Central memory CD8-positive, alpha-beta T cell (primary cell): Measurements from ENCODE around the gene SMIM35.

Experiments used
- ATAC-seq: fragments of 150-1000 bp; cut with Tn5 transposase; replicated peaks from 2 replicates; pipeline ENCODE4 v1.10.0; 2022; ENCODE audit warnings: mild to moderate bottlenecking, moderate FRiP score, moderate number of reproducible peaks; ENCODE audit not compliant: poor library complexity, severe bottlenecking; ENCODE audit errors: extremely low read depth
- DNase-seq, 2 donors: peaks; one replicate each; pipeline ENCODE4 v3.0.0; 2021; ENCODE audit warnings: low spot score in 2 of 2
- H3K27ac Mint-ChIP-seq: one replicate; pipeline ENCODE4 v1.8.0; 2022; ENCODE audit warnings: low read depth, mild to moderate bottlenecking, moderate library complexity, mixed read lengths
- H3K27me3 Mint-ChIP-seq: one replicate; pipeline ENCODE4 v1.8.0; 2022; ENCODE audit warnings: mixed read lengths
- H3K36me3 Mint-ChIP-seq: one replicate; pipeline ENCODE4 v1.8.0; 2022; ENCODE audit warnings: mild to moderate bottlenecking, moderate library complexity, mixed read lengths; ENCODE audit not compliant: insufficient read depth
- H3K4me1 Mint-ChIP-seq: one replicate; pipeline ENCODE4 v1.8.0; 2022; ENCODE audit warnings: mixed read lengths
- H3K4me3 Mint-ChIP-seq: one replicate; pipeline ENCODE4 v1.8.0; 2022; ENCODE audit warnings: mild to moderate bottlenecking, moderate library complexity, mixed read lengths
- H3K9me3 Mint-ChIP-seq: one replicate; pipeline ENCODE4 v1.8.0; 2022; ENCODE audit warnings: mixed read lengths

Gene SMIM35

DNA sequence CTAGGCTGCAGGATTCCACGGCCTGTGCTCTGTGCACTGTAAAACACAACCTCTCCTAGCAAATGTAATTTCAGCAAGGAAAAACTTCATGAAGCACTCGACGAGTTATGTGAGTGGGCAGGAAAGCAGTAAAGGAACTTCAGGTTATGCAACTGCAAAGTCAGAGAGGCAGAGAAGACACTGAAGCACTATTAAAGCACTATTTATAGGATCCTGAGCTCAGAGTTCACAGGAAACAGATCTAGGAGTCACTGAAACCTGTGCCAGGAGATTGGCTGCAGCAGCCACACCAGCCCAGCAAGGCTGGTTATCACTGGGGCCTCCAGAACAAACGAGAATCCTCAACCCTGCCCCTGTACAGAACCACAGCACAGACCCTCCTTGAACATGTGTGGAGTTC is 2.5 kb downstream of the SMIM35 start:
- H3K27ac Mint-ChIP-seq = no peak overlapping the region
- DNase-seq (no peak), ATAC-seq (no peak)
- peaks cover 1% of the 10 kb centered on the region for H3K36me3 Mint-ChIP-seq
- peaks cover 11% of the 10 kb centered on the region for H3K4me1 Mint-ChIP-seq
- peaks cover 28% of the 10 kb centered on the region for H3K27me3 Mint-ChIP-seq
- peaks cover 6% of the 10 kb centered on the region for H3K9me3 Mint-ChIP-seq
- H3K4me3 Mint-ChIP-seq = no peak overlapping the region

DNA sequence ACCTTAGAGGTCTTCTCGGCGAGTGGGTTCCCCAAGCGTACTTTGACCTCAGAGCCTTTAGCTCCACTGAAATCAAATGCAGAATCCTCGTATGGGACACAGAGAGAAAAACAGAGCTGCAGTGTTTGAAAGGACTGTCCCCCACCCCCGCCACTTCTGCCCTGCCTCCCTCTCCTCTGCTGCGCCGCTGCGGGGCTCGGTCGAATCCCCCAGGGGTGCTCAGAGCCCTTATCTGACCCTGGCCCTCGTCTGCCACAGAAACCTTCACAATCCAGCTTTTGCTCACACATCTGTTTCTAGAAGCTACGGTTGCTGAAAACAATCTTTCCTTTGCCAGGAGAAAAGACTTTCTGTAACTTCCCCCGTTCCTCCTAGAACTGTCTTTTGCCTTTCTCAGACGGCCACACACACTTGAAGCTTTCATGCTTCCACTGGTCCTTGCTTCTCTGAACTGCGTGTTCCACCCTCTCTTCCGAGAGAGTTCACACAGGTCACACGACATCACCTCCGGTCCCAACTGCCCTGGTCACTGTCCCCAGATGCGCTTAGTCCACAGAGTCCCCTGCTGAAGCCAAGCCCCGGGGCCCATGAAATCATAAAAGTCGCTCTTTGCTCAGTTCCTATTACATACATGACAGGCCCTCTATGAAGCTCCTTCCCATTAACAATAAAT is 3.7 kb downstream of the SMIM35 start:
- peaks cover 21% of the 10 kb centered on the region for H3K27me3 Mint-ChIP-seq
- no peak for ATAC-seq

GRCh38 chr11:118081241-118081958 is 5.4 kb downstream of the SMIM35 start:
- Mint-ChIP-seq H3K36me3 (no peaks in the 10 kb centered on the region), H3K4me3 (no peak overlapping the region), H3K27ac (no peak overlapping the region), H3K4me1 (peaks cover 22% of the 10 kb centered on the region), H3K27me3 (peaks cover 12% of the 10 kb centered on the region), H3K9me3 (no peaks in the 10 kb centered on the region)
- DNase-seq (no peak), ATAC-seq (peak; percentile 38)

More for the DNA sequence above, 3.7 kb downstream of the SMIM35 start:
- peaks cover 1% of the 10 kb centered on the region for H3K36me3 Mint-ChIP-seq
- DNase-seq = no peak
- no peak overlapping the region for H3K27ac Mint-ChIP-seq
- H3K4me3 Mint-ChIP-seq = no peak overlapping the region
- no peaks in the 10 kb centered on the region for H3K9me3 Mint-ChIP-seq
- H3K4me1 Mint-ChIP-seq = peaks cover 17% of the 10 kb centered on the region

DNA sequence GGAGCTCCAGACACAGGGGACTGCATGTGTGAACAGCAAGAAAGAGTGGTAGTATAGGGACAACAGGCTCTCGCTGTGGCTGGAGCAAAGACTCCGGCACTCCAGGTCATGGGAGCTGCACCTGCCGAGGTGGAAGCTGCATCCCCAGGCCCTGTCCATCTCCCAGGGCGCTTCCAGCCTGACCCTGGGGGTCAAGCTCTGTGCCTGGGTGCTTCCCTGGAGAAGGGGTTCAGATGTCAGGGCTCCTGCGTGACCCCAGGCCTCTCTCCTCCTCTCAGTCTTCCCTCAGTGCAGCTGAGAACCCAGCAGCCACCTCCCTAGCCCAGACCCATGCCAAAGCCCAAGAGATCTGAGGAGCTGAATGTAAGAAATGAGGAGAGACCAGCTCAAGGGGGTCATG is 6.5 kb downstream of the SMIM35 start:
- Mint-ChIP-seq H3K4me3 (no peak overlapping the region), H3K9me3 (no peaks in the 10 kb centered on the region), H3K27me3 (peaks cover 10% of the 10 kb centered on the region), H3K36me3 (peaks cover 3% of the 10 kb centered on the region), H3K4me1 (peaks cover 24% of the 10 kb centered on the region), H3K27ac (no peak overlapping the region)
- DNase-seq = no peak
- no peak for ATAC-seq

GRCh38 chr11:118079491-118079890 is 7.3 kb downstream of the SMIM35 start:
- DNase-seq = peak in 1 of 2 donors; percentile 24
- Mint-ChIP-seq H3K36me3 (peaks cover 3% of the 10 kb centered on the region), H3K27me3 (peaks cover 10% of the 10 kb centered on the region), H3K4me1 (peaks cover 24% of the 10 kb centered on the region), H3K9me3 (no peaks in the 10 kb centered on the region), H3K4me3 (no peak overlapping the region), H3K27ac (no peak overlapping the region)
- peak; percentile 81 for ATAC-seq

- Mint-ChIP-seq H3K36me3 (peaks cover 3% of the 10 kb centered on the region), H3K9me3 (no peaks in the 10 kb centered on the region), H3K4me3 (no peak overlapping the region), H3K4me1 (peaks cover 24% of the 10 kb centered on the region), H3K27me3 (peaks cover 10% of the 10 kb centered on the region), H3K27ac (no peak overlapping the region)
- no peak for DNase-seq
- ATAC-seq = no peak
These were observed 7.8 kb downstream of the SMIM35 start for GRCh38 chr11:118078911-118079411.

DNA sequence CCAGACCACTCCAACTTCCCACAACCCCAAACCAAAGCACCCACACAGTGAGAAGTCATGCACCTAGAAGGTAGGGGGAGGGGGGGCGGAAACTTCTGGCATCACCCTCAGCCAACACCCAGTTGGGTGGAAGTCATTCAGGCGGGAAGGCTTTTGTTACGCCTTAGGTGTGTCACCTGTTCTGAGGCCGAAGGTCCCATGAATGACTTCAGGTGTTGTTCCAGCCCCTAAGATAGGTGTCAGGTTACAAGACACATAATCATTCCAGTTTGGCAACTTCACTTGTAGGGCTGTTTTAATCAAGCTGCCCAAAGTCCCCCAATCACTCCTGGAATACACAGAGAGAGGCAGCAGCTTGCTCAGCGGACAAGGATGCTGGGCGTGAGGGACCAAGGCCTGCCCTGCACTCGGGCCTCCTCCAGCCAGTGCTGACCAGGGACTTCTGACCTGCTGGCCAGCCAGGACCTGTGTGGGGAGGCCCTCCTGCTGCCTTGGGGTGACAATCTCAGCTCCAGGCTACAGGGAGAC is 9.9 kb downstream of the SMIM35 start, which contains the start of gene TMPRSS4:
TMPRSS4 (plus strand) TSS at position 325 of the 528 bp plus-strand sequence. CDS start 225 bp downstream, outside the sequence.
- Mint-ChIP-seq H3K4me3 (no peak within 1 kb of the TSS), H3K36me3 (peaks cover 3% of the 10 kb centered on the region)

DNA sequence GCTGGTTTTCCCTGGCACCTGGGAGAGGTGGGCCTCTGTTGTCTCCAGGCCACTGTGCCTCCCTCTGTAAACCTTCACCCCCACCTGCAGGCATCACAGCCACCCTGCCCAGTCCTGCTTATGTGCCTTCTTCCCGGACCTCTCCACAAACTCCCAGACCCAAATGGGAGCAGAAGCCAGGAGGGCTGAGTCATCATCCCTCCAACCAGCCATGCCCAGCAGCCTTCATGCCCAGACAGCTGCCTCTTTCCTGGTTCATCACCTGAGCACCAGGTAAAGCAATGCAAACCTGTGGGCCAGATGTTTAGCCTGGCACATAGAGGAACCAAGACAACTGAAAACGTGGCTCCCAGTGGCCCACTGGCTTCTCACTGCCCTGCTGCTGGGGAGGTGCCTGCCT is 12.0 kb downstream of the SMIM35 start:
- ATAC-seq = no peak
- peaks cover 3% of the 10 kb centered on the region for H3K36me3 Mint-ChIP-seq
- peaks cover 10% of the 10 kb centered on the region for H3K27me3 Mint-ChIP-seq
- DNase-seq = no peak
- no peak overlapping the region for H3K4me3 Mint-ChIP-seq
- H3K4me1 Mint-ChIP-seq = peaks cover 18% of the 10 kb centered on the region
- no peaks in the 10 kb centered on the region for H3K9me3 Mint-ChIP-seq
- H3K27ac Mint-ChIP-seq = no peak overlapping the region

More for the DNA sequence above, 9.9 kb downstream of the SMIM35 start, which contains the start of gene TMPRSS4:
- Mint-ChIP-seq H3K27ac (no peak within 1 kb of the TSS), H3K9me3 (no peaks in the 10 kb centered on the region), H3K4me1 (peaks cover 24% of the 10 kb centered on the region), H3K27me3 (peaks cover 10% of the 10 kb centered on the region)
- DNase-seq (no peak), ATAC-seq (no peak)

GRCh38 chr11:118074091-118074685 is 12.6 kb downstream of the SMIM35 start:
- Mint-ChIP-seq H3K4me1 (peaks cover 12% of the 10 kb centered on the region), H3K27ac (no peak overlapping the region), H3K27me3 (peaks cover 10% of the 10 kb centered on the region), H3K9me3 (no peaks in the 10 kb centered on the region), H3K36me3 (peaks cover 3% of the 10 kb centered on the region), H3K4me3 (no peak overlapping the region)
- DNase-seq (no peak), ATAC-seq (no peak)

DNA sequence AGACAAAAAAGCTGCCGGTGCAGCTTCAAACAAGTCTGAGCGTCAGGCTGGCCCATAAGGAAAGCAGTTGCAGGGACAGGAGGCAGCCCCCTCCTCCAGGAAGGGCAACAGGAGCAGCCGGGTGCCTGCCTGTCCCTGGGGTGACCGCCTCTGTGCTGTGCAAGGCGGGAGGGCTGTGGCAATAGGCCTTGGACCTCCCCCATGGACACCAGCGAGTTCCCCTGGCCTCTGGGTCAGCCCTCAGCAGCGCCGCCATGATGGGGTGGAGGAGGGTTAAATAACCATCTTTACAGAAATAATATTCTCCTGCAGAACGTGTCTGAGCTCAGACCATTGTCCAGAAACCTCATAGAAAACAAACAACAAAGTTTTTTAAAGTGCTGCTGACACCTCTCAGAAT is 13.2 kb downstream of the SMIM35 start:
- Mint-ChIP-seq H3K9me3 (no peaks in the 10 kb centered on the region), H3K27me3 (peaks cover 10% of the 10 kb centered on the region), H3K4me3 (no peak overlapping the region), H3K27ac (no peak overlapping the region), H3K4me1 (peaks cover 8% of the 10 kb centered on the region), H3K36me3 (peaks cover 3% of the 10 kb centered on the region)
- DNase-seq (no peak), ATAC-seq (no peak)

DNA sequence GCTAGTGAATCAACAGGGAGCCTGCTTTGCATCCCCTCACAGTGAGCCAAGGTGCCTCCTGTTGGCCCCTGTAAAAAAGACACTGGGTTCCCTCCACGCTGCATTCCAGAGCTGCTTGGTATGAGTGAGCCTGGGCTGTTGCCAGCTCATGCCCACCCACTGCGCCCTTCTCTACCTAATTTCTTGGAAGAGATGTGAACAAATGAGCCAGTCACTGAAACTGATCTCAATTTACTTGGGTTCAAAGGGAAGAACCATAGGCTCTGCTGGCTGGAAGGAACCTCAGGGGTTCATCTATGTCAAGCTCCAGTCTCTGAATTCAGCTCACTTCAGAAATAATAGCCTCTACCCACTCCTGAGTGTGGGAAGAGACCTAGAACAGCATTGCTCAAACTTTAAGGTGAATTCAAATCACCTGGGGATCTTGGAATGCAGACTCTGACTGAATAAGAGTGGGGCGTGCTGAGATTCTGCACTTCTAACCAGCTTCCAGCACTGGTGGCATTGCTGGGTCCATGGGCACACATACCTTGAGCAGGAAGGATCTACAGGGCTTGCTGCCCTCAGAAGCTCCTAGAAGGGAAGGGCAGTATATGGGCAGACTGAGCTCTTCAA is 15.2 kb downstream of the SMIM35 start:
- DNase-seq (no peak), ATAC-seq (no peak)
- H3K27ac Mint-ChIP-seq = no peak overlapping the region

DNA sequence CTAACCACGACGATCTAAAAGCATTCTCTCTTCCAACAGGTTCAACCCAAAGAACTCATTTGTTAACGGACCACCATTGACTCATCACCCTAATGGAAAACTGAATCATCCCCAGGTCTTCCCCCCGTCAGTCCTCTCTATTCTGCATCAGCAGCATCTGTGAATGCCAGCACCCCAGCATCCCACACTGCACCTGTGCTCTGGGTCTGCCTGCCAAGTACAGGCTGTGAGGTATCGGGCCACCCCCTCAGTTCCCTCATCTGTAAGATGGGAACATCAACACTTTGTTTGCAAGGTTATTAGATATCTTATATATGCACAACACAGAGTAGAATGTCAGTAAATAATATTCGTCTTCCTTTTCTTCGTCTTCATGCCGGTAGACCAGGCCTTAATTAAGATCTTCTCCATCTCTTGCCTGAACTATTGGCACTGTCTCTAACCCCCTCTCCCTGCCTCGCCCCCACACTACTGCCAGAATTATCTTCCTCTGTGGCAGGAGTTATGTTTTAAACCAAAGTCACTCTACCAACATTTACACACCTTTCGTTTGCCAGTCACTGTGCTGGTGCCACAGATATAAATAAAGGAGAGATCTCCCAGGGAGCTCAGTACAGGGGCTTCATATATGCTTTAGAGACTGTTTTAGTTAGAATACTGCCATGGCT is 17.7 kb downstream of the SMIM35 start:
- Mint-ChIP-seq H3K27me3 (no peaks in the 10 kb centered on the region), H3K9me3 (no peaks in the 10 kb centered on the region), H3K4me1 (peaks cover 8% of the 10 kb centered on the region), H3K36me3 (peaks cover 1% of the 10 kb centered on the region), H3K4me3 (no peak overlapping the region), H3K27ac (no peak overlapping the region)
- ATAC-seq = no peak
- no peak for DNase-seq

More for the DNA sequence above, 15.2 kb downstream of the SMIM35 start:
- H3K36me3 Mint-ChIP-seq = peaks cover 4% of the 10 kb centered on the region
- H3K4me1 Mint-ChIP-seq = peaks cover 3% of the 10 kb centered on the region
- no peak overlapping the region for H3K4me3 Mint-ChIP-seq
- peaks cover 4% of the 10 kb centered on the region for H3K27me3 Mint-ChIP-seq
- H3K9me3 Mint-ChIP-seq = no peaks in the 10 kb centered on the region
